HL-60 (cell line): Measurements from ENCODE around the gene SF3B1.

Source experiments
- DNase-seq, 2 experiments: peaks; one replicate each; pipeline ENCODE4 v3.0.0-alpha.2; 2010 to 2020; ENCODE audit warnings: low read depth in 1 of 2, low spot score in 1 of 2
- H3K27ac ChIP-seq: fragments of 250-450 bp; sonication (Bioruptor Pico); replicated peaks from 2 replicates; pipeline ENCODE4 v1.5.1; 2020; ENCODE audit warnings: mild to moderate bottlenecking, moderate library complexity
- H3K27me3 ChIP-seq: fragments of 250-450 bp; sonication (Bioruptor Pico); 2 replicates; pipeline ENCODE4 v1.5.1; 2021; ENCODE audit warnings: mild to moderate bottlenecking, moderate library complexity; ENCODE audit not compliant: insufficient read depth, poor library complexity, severe bottlenecking
- H3K4me3 ChIP-seq: replicated peaks from 2 replicates; pipeline ENCODE4 v1.5.1; 2011; ENCODE audit warnings: mild to moderate bottlenecking, control low read depth, low read length; ENCODE audit not compliant: insufficient read depth
- GABPA ChIP-seq: IDR thresholded peaks from 2 replicates; pipeline ENCODE4 v1.6.1; 2012; ENCODE audit warnings: low read depth
- POLR2AphosphoS5 ChIP-seq: IDR thresholded peaks from 2 replicates; pipeline ENCODE4 v1.6.1; 2012; ENCODE audit warnings: low read depth
- SPI1 ChIP-seq: IDR thresholded peaks from 2 replicates; pipeline ENCODE4 v1.6.1; 2012; ENCODE audit warnings: low read depth, mild to moderate bottlenecking, borderline replicate concordance
- TF ChIP-seq, protein P1 (sequence below): IDR thresholded peaks from one replicate; pipeline ENCODE4 v1.5.1; 2011; ENCODE audit warnings: low read length, control low read depth, inconsistent platforms; ENCODE audit not compliant: insufficient read depth
- TF ChIP-seq, protein P2 (sequence below): IDR thresholded peaks from 2 replicates; pipeline ENCODE4 v1.6.1; 2012; ENCODE audit warnings: low read depth; ENCODE audit not compliant: insufficient replicate concordance

The SF3B1 gene

GRCh38 chr2:197398913-197399312 is 35.9 kb downstream of the SF3B1 start:
- no peak overlapping the region for H3K27ac ChIP-seq
- TF ChIP-seq, protein P1, sequence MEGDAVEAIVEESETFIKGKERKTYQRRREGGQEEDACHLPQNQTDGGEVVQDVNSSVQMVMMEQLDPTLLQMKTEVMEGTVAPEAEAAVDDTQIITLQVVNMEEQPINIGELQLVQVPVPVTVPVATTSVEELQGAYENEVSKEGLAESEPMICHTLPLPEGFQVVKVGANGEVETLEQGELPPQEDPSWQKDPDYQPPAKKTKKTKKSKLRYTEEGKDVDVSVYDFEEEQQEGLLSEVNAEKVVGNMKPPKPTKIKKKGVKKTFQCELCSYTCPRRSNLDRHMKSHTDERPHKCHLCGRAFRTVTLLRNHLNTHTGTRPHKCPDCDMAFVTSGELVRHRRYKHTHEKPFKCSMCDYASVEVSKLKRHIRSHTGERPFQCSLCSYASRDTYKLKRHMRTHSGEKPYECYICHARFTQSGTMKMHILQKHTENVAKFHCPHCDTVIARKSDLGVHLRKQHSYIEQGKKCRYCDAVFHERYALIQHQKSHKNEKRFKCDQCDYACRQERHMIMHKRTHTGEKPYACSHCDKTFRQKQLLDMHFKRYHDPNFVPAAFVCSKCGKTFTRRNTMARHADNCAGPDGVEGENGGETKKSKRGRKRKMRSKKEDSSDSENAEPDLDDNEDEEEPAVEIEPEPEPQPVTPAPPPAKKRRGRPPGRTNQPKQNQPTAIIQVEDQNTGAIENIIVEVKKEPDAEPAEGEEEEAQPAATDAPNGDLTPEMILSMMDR = no peak
- no peak for TF ChIP-seq SPI1
- TF ChIP-seq GABPA = no peak
- TF ChIP-seq, protein P2, sequence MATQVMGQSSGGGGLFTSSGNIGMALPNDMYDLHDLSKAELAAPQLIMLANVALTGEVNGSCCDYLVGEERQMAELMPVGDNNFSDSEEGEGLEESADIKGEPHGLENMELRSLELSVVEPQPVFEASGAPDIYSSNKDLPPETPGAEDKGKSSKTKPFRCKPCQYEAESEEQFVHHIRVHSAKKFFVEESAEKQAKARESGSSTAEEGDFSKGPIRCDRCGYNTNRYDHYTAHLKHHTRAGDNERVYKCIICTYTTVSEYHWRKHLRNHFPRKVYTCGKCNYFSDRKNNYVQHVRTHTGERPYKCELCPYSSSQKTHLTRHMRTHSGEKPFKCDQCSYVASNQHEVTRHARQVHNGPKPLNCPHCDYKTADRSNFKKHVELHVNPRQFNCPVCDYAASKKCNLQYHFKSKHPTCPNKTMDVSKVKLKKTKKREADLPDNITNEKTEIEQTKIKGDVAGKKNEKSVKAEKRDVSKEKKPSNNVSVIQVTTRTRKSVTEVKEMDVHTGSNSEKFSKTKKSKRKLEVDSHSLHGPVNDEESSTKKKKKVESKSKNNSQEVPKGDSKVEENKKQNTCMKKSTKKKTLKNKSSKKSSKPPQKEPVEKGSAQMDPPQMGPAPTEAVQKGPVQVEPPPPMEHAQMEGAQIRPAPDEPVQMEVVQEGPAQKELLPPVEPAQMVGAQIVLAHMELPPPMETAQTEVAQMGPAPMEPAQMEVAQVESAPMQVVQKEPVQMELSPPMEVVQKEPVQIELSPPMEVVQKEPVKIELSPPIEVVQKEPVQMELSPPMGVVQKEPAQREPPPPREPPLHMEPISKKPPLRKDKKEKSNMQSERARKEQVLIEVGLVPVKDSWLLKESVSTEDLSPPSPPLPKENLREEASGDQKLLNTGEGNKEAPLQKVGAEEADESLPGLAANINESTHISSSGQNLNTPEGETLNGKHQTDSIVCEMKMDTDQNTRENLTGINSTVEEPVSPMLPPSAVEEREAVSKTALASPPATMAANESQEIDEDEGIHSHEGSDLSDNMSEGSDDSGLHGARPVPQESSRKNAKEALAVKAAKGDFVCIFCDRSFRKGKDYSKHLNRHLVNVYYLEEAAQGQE = no peak
- no peak for TF ChIP-seq POLR2AphosphoS5
- no peaks in the 10 kb centered on the region for H3K27me3 ChIP-seq
- H3K4me3 ChIP-seq = no peak overlapping the region
- no peak for DNase-seq

- TF ChIP-seq SPI1 (no peak), POLR2AphosphoS5 (no peak), GABPA (no peak)
- TF ChIP-seq, protein P2 = no peak
- TF ChIP-seq, protein P1 = no peak
- Histone ChIP-seq H3K27ac (no peak overlapping the region), H3K4me3 (no peak overlapping the region), H3K27me3 (no peaks in the 10 kb centered on the region)
- DNase-seq = no peak
These were observed 43.6 kb downstream of the SF3B1 start for GRCh38 chr2:197391220-197391717.

DNA sequence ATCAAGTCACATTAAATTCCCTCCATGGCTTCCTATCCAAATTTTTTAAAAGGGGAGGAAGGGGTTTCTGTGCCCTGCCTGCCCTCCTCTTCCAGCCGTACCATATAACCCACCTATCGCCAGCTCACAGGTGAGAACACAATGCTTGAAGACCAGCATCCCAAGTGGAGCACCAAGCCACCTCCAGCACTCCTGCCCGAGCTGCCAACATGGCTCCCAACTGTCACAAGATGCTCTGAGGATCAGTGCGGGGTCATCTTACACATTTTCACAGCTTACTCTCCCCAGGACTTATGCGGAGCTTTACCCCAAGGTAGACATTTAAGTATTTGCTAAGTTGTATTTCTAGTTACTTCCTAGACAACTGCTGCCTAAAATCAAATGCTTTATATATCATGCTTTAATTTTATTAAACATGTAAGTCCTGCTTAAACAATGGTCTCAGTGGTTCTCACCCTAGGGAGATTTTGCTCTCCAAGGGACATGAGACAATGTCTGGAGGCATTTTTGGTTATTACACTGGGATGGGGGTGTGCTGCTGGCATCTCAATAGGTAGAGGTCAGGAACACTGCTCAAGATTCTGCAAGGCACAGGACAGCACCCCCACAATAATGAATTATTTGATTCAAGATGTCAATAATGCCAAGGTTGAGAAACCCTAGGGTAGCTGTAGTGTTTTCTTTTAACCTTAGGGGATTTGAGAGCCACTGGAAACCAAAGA is 45.8 kb downstream of the SF3B1 start:
- Histone ChIP-seq H3K27me3 (no peaks in the 10 kb centered on the region), H3K27ac (peak overlapping the region; percentile 28; the same call in 1 of the 2 replicates), H3K4me3 (no peak overlapping the region)
- DNase-seq = no peak
- TF ChIP-seq POLR2AphosphoS5 = peak; percentile 61
- TF ChIP-seq, protein P2 = no peak
